Lung (tissue), 12 donors: Measurements from ENCODE around the gene DNAH10. TPM values are rescaled to one million over a fixed set of nuclear protein-coding genes. Genes with fewer than 3 reads are reported as not detected.

Experiments used
- ATAC-seq: fragments of 200-7000 bp; cut with Tn5 transposase; one replicate; pipeline ENCODE4 v1.9.1; 2020; ENCODE audit warnings: moderate number of reproducible peaks; ENCODE audit not compliant: insufficient read depth, low FRiP score
- DNase-seq, 3 donors: peaks; one replicate each; pipeline ENCODE4 v3.0.0-alpha.2; 2013 to 2017
- H3K27ac ChIP-seq, 2 donors: one replicate each; pipeline ENCODE4 v1.5.1; 2013; ENCODE audit warnings: mild to moderate bottlenecking in 2 of 2, moderate library complexity in 2 of 2, control low read depth in 1 of 2, inconsistent platforms in 1 of 2, low read depth in 1 of 2, low read length in 1 of 2
- H3K27me3 ChIP-seq, 3 donors: one replicate each; pipeline ENCODE4 v1.5.1; 2013; ENCODE audit warnings: low read length in 2 of 3; ENCODE audit not compliant: control insufficient read depth in 3 of 3, insufficient read depth in 3 of 3
- H3K36me3 ChIP-seq, 4 donors: one replicate each; pipeline ENCODE4 v1.5.1; 2013; ENCODE audit warnings: low read length in 4 of 4, mild to moderate bottlenecking in 1 of 4, moderate library complexity in 1 of 4; ENCODE audit not compliant: control insufficient read depth in 4 of 4, insufficient read depth in 4 of 4
- H3K4me1 ChIP-seq, 5 donors: one replicate each; pipeline ENCODE4 v1.5.1; 2013; ENCODE audit warnings: low read length in 5 of 5, mild to moderate bottlenecking in 2 of 5, moderate library complexity in 1 of 5; ENCODE audit not compliant: control insufficient read depth in 5 of 5, insufficient read depth in 5 of 5
- H3K4me3 ChIP-seq: one replicate; pipeline ENCODE4 v1.5.1; 2013; ENCODE audit warnings: mild to moderate bottlenecking, control low read depth, moderate library complexity
- H3K9ac ChIP-seq, 2 donors: one replicate each; pipeline ENCODE4 v1.5.1; 2013; ENCODE audit warnings: low read length in 2 of 2, control low read depth in 1 of 2; ENCODE audit not compliant: insufficient read depth in 1 of 2
- H3K9me3 ChIP-seq, 4 donors: one replicate each; pipeline ENCODE4 v1.5.1; 2013; ENCODE audit warnings: low read length in 3 of 4, mild to moderate bottlenecking in 1 of 4, moderate library complexity in 1 of 4; ENCODE audit not compliant: control insufficient read depth in 4 of 4, insufficient read depth in 3 of 4
- CTCF ChIP-seq: IDR thresholded peaks from 2 replicates; pipeline ENCODE4 v1.5.1; 2012; ENCODE audit warnings: mild to moderate bottlenecking; ENCODE audit errors: control extremely low read depth, extremely low read depth
- WGBS, 2 donors: extraction: QIAGEN DNeasy Blood & Tissue Kit; methylation state at CpG; one replicate each; pipeline ENCODE4 v1.1.7; 2013; 5-methylcytosine and 5-hydroxymethylcytosine counted together
- polyA plus RNA-seq, 2 donors: library from polyadenylated mRNA; stranded (reverse); fragments of 200-250 nt; gene quantifications; one replicate each; pipeline ENCODE4 v1.2.1, GENCODE V29; 2013
- total RNA-seq, 2 donors: library from RNA; depleted of rRNA in 1 of 2; stranded (reverse); fragments of >200 nt in 1 of 2; gene quantifications; one replicate each; pipeline ENCODE4 v1.2.1, GENCODE V29; 2014 to 2021
- donor health status: control.
- donor health status: control.
- donor health status: Bipolar disorder and iron deficiency.
- donor health status: healthy.
- donor health status: DM: yes; HTN: yes; CAD: no.

The DNAH10 gene
- total and polyA plus RNA-seq, 4 donors = 2.0 to 21.7 (median 9.1) TPM

DNA sequence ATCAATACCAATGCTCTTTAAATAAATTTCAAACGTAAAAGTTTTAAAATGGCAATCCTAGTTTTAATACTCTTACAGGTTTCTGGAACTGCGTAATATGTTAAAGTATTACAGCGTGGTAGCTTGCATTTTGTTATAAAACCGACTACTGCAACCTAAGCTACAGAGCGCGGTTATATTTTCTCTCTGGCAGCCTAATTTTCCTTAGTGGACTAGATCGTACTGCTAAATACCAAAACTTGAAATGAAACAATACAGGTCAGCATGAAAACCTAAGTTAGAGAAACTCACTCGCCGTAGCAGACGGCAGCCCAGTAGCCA, 209.3 kb downstream of the DNAH10 start:
- ATAC-seq = no peak
- Histone ChIP-seq H3K27me3 (no peaks in the 10 kb centered on the region), H3K36me3 (peaks cover 0 to 9% (median 1%) of the 10 kb centered on the region in 4 donors), H3K9ac (peak overlapping the region; percentile 32 to 80), H3K27ac (peak overlapping the region; percentile 83 to 97), H3K9me3 (no peaks in the 10 kb centered on the region), H3K4me3 (peak overlapping the region; percentile 54), H3K4me1 (peaks cover 2 to 17% (median 6%) of the 10 kb centered on the region in 5 donors)
- TF ChIP-seq CTCF = no peak
- 32 to 37% methylated on average over 10 of the region's 10 CpGs for WGBS, 2 donors
- no peak for DNase-seq

DNA sequence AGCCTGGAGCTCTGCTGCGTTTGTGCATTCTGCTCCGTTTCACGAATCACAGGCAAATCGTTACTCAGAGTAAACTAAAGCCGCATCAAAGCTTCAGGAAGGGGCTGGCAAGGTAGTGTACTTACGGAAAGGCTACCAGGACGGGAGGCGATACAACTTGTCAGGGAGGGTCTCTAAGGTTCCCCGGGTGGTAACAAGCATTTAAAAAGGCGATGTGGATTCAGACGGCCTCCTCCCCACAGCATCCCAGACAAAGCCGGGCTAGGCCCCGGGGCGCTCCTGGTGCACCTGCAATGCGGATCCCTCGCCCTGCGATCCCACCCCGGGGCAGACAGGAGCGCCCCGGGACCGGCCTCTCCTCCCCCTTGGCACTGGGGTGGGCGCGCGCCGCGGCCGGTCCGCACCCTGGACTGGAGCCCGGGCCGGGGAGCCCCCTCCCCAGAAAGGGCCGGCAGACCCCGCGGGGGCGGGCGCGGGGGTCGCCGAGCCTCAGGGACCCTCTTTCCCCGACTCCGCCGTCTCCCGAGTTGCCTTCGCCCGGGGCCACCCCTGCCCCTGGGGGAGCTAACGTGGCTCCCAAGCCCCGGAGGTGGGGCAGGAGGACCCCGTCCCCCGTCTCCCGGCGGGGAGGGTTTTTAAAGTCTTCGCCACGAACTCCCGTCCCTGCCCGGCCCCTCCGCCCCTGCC, 209.8 kb downstream of the DNAH10 start:
- Histone ChIP-seq H3K27me3 (no peaks in the 10 kb centered on the region), H3K9me3 (no peaks in the 10 kb centered on the region), H3K36me3 (peaks cover 0 to 11% (median 2%) of the 10 kb centered on the region in 4 donors), H3K4me1 (peaks cover 2 to 17% (median 6%) of the 10 kb centered on the region in 5 donors), H3K27ac (peak overlapping the region; percentile 83 to 97), H3K4me3 (peak overlapping the region; percentile 54), H3K9ac (peak overlapping the region; percentile 32 to 80)
- DNase-seq (peak; percentile 25 to 60 (median 45)), ATAC-seq (no peak)
- TF ChIP-seq CTCF = no peak
- 0 to 1% methylated on average over 41 to 55 of the region's 55 CpGs for WGBS, 2 donors

- H3K9me3 ChIP-seq = no peaks in the 10 kb centered on the region
- 0% methylated on average over 3 to 137 of the region's 138 CpGs for WGBS, 2 donors
- ATAC-seq = peak; percentile 88
- H3K4me3 ChIP-seq = peak within 1 kb of the TSS; percentile 74
- peak within 1 kb of the TSS; percentile 83 to 97 for H3K27ac ChIP-seq
- peak; percentile 95 to 97 (median 96) for DNase-seq
- H3K9ac ChIP-seq = peak within 1 kb of the TSS; percentile 32 to 80
- peaks cover 0 to 17% (median 6%) of the 10 kb centered on the region in 5 donors for H3K4me1 ChIP-seq
- H3K36me3 ChIP-seq = peaks cover 0 to 8% (median 3%) of the 10 kb centered on the region in 4 donors
- TF ChIP-seq CTCF = no peak
- H3K27me3 ChIP-seq = no peaks in the 10 kb centered on the region
Measured at GRCh38 chr12:123972457-123973401, 210.6 kb downstream of the DNAH10 start, which contains the start of the genes CCDC92 and ZNF664. TSS of gene CCDC92 (minus strand) at chr12:123972831. CDS start at chr12:123944305, 28,526 bp downstream. TSS of gene ZNF664 (plus strand) at chr12:123973215. CDS start at chr12:124012145, 38,930 bp downstream.
